ENCODE results near the gene GNAI2.
"Not testable (repeated sequence)": the region's sequence is repeated elsewhere in the genome, so short reads cannot be mapped to it uniquely, and the experiment has no call there.

GNAI2 gene

DNA sequence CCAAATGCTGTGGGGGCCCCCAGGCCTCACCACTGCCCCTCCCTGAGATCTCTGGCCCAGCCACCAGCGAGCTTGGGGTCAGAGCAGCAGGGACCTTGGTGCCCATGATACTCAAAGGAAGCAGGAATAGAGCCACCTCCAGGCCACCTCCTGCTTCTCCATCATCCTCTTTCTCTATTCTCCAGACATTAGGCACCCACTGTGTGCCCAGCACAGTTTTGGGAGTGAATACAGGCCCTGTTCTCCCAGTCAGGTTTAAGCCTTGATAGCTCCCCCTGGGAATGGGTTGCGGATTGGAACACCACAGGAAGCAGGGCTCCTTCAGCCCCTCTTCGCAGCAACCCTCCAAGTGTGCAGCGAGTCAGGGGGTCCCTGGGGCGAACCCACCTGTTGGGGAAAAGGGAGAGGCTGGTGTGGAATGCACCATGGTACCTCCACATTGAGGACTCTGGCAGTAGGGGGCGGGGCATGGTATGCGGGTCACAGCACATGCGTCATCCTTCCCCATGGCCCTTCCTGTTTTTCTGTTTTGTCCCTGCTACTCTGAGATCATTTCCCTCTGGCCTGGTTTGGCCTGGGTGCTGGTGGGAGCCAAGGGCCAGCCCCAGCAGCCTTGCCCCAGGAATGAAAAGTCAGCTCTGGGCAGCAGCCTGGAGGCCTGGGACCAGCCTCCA, 18.7 kb downstream of the GNAI2 start:
- no peak overlapping the region for H3K4me3 ChIP-seq (ENCODE audit: low read depth, low read length)
- no peaks in the 10 kb centered on the region for H3K9me3 ChIP-seq (ENCODE audit: control insufficient read depth, insufficient read depth, low read length)
- H3K27me3 ChIP-seq (ENCODE audit: control insufficient read depth, insufficient read depth, low read length): no peaks in the 10 kb centered on the region
- no peak overlapping the region for H3K9ac ChIP-seq (ENCODE audit: low read depth, low read length)
- H3K4me1 ChIP-seq (ENCODE audit: control insufficient read depth, insufficient read depth, low read length): no peaks in the 10 kb centered on the region
- peaks cover 54% of the 10 kb centered on the region for H3K36me3 ChIP-seq (ENCODE audit: control insufficient read depth, insufficient read depth, low read length)

DNA sequence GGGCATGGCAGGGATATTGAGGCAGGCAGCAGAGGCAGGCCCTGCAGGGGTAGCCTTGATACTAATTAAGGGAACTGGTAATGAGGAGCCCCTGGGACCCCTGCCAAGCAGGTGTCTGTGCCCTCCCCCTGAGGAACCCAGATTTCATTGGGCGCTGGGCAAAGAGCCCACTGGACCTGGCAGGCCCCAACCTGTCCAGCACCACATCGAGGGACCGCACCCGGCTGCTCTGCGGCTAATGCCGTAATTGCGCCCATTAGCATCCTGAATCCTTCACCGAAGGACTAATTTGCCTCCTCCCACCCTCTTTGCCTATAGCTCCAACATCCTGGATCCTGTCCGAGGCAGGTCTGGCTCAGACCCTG, 19.2 kb downstream of the GNAI2 start:
- Histone ChIP-seq H3K4me3 (ENCODE audit: low read depth, low read length) (no peak overlapping the region), H3K27me3 (ENCODE audit: control insufficient read depth, insufficient read depth, low read length) (no peaks in the 10 kb centered on the region), H3K9ac (ENCODE audit: low read depth, low read length) (no peak overlapping the region), H3K9me3 (ENCODE audit: control insufficient read depth, insufficient read depth, low read length) (no peaks in the 10 kb centered on the region), H3K36me3 (ENCODE audit: control insufficient read depth, insufficient read depth, low read length) (peaks cover 54% of the 10 kb centered on the region), H3K4me1 (ENCODE audit: control insufficient read depth, insufficient read depth, low read length) (no peaks in the 10 kb centered on the region)

DNA sequence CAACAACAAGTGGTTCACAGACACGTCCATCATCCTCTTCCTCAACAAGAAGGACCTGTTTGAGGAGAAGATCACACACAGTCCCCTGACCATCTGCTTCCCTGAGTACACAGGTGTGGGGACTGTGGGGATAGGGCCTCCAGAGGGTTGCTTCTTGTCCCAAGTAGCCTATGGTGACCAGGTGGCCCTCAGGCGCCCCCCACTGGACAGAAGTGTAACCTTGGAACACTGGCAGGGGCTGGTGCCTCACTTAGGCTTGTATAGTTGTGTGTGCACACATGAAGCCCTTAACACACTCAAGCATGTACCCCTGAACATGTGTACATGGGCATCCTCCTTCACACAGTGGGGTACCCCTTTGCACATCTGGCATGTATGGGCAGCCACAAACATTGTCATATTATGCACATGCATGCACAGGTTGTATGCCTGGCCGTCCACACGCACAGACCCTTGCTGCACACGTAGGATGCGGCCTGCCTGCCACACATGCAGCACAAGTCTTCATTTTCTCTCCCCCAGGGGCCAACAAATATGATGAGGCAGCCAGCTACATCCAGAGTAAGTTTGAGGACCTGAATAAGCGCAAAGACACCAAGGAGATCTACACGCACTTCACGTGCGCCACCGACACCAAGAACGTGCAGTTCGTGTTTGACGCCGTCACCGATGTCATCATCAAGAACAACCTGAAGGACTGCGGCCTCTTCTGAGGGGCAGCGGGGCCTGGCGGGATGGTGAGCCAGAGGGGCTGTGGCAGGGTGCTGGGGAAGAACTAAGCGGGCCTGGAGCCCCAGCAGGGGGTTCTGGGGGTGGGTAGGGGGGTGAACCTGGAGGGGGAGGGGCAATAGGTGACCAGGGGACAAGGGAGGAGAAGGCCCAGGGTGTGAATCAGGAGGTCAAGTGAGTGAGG, 21.2 kb downstream of the GNAI2 start:
- no peaks in the 10 kb centered on the region for H3K9me3 ChIP-seq (ENCODE audit: control insufficient read depth, insufficient read depth, low read length)
- no peaks in the 10 kb centered on the region for H3K4me1 ChIP-seq (ENCODE audit: control insufficient read depth, insufficient read depth, low read length)
- H3K4me3 ChIP-seq (ENCODE audit: low read depth, low read length): no peak overlapping the region
- H3K9ac ChIP-seq (ENCODE audit: low read depth, low read length): no peak overlapping the region
- H3K27me3 ChIP-seq (ENCODE audit: control insufficient read depth, insufficient read depth, low read length): no peaks in the 10 kb centered on the region
- peaks cover 47% of the 10 kb centered on the region for H3K36me3 ChIP-seq (ENCODE audit: control insufficient read depth, insufficient read depth, low read length)

DNA sequence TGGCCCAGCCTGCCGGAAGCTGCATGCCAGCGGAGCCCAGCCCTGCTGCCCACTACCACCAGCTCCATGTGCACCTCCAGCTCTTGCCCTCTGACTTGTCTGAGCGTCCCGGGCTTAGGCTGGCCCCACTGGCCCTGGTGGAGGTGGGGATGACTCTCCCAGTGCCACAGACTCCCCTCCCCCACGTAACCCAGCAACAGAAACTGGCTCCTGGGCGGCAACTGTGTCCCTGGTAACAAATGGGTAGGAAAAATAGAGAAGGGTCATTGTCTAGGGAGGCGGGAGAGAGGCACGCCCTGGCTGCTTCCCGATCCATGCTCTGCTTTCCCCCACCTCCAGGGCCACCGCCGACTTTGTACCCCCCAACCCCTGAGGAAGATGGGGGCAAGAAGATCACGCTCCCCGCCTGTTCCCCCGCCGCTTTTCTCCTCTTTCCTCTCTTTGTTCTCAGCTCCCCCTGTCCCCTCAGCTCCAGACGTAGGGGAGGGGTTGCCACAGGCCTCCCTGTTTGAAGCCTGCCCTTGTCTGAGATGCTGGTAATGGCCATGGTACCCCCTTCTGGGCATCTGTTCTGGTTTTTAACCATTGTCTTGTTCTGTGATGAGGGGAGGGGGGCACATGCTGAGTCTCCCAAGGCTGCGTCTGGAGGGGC, 22.2 kb downstream of the GNAI2 start:
- H3K27me3 ChIP-seq (ENCODE audit: control insufficient read depth, insufficient read depth, low read length): no peaks in the 10 kb centered on the region
- H3K4me3 ChIP-seq (ENCODE audit: low read depth, low read length): no peak overlapping the region
- H3K9ac ChIP-seq (ENCODE audit: low read depth, low read length): no peak overlapping the region
- peaks cover 45% of the 10 kb centered on the region for H3K36me3 ChIP-seq (ENCODE audit: control insufficient read depth, insufficient read depth, low read length)
- no peaks in the 10 kb centered on the region for H3K9me3 ChIP-seq (ENCODE audit: control insufficient read depth, insufficient read depth, low read length)
- H3K4me1 ChIP-seq (ENCODE audit: control insufficient read depth, insufficient read depth, low read length): no peaks in the 10 kb centered on the region

DNA sequence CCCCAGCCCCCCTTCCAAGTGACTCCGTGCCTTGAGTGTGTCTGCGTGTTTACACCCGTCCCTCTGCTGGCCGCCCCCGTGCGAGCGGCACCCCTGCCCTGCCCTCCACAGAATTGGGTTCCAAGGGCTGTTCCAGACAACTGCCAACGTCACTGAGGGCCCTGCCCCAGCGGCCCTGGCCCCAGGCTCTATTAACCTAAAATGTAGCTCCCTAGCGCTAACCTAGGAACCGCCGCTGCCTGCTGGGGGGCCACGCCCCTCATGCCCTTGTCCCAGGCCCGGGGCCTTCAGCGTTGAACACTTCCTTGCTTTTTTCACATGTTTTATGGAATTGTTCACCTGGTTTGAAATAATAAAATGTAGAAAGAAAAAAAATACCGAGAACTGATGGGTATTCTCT, 23.0 kb downstream of the GNAI2 start:
- Histone ChIP-seq H3K4me3 (ENCODE audit: low read depth, low read length) (no peak overlapping the region), H3K36me3 (ENCODE audit: control insufficient read depth, insufficient read depth, low read length) (peaks cover 42% of the 10 kb centered on the region), H3K9me3 (ENCODE audit: control insufficient read depth, insufficient read depth, low read length) (no peaks in the 10 kb centered on the region), H3K4me1 (ENCODE audit: control insufficient read depth, insufficient read depth, low read length) (peaks cover 4% of the 10 kb centered on the region), H3K27me3 (ENCODE audit: control insufficient read depth, insufficient read depth, low read length) (no peaks in the 10 kb centered on the region), H3K9ac (ENCODE audit: low read depth, low read length) (no peak overlapping the region)

DNA sequence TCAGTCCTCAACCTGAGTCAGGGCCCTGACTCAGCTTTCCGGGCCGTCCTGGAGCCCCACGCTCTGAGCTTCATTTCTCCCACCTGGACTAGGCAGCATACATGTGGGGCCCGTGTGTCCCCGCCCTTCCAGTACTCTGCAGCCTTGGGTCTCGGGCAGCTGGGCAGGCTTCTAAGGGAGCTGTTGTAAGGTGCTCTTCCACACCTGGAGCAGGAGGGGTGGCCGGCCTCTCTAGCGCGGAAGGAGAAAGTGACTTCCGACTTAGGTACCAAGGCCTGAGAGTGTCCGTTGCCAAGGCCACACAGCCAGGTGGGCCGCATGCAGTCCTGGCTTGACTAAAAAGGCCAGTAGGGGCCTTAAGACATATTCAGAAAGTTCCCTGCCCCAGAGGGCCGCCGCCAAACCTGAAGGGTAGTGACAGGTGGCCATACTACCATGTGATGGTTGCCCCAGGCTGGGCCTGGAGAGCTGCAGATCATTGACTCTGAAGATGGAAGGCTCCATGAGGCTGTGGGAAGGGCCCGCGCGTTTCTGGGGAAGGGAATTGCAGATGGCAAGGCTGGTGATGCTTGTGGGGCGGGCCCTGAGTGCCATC, 23.5 kb downstream of the GNAI2 start:
- H3K9ac ChIP-seq (ENCODE audit: low read depth, low read length): no peak overlapping the region
- H3K27me3 ChIP-seq (ENCODE audit: control insufficient read depth, insufficient read depth, low read length): no peaks in the 10 kb centered on the region
- H3K4me1 ChIP-seq (ENCODE audit: control insufficient read depth, insufficient read depth, low read length): peaks cover 8% of the 10 kb centered on the region
- no peak overlapping the region for H3K4me3 ChIP-seq (ENCODE audit: low read depth, low read length)
- peaks cover 38% of the 10 kb centered on the region for H3K36me3 ChIP-seq (ENCODE audit: control insufficient read depth, insufficient read depth, low read length)
- H3K9me3 ChIP-seq (ENCODE audit: control insufficient read depth, insufficient read depth, low read length): no peaks in the 10 kb centered on the region

DNA sequence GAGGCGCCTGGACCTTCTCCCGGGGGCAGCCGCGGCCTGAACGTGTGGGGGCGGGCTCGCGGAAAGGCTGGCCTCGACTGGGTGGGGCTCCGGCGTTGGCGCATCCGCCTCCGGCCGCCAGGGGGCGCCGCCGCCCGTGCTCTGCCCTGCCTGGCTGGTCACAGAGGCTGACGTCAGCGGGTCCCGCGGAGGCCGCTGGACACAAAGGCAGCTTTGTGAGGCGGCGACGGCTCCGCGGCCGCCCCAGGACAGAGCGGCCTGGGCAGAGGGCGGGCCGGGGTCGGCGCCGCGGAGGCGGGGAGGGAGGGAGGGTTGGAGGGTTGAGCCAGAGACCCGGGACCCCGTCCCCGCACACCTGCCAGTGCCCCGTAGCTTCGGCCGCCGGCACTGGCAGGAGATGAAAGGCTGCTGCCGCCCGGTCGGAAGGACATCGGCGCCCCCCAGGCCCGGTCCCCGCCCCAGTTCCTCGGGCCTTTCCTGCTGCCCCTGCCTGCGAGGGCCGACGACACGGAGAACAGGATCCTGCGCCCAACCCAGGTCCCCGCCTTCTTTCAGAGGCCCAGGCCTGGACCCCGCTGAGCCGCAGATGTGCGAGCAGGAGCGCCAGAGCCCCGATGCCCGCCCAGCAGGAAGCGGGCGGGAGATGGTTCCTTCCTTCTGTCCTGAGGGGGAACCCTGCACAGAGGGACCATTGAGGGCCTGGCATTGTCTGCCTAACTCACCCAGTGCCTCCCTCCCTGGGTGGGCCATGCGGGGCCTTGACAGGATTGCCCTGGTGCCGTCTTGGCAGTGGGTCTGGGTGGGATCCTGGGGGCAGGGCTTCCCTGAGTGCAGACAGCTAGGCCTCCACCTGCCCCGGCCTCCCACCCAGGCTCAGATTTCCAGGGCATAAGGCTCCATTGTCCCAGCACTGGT, 24.3 kb downstream of the GNAI2 start:
- H3K9me3 ChIP-seq (ENCODE audit: control insufficient read depth, insufficient read depth, low read length): no peaks in the 10 kb centered on the region
- H3K9ac ChIP-seq (ENCODE audit: low read depth, low read length): peak overlapping the region; percentile 76
- no peaks in the 10 kb centered on the region for H3K27me3 ChIP-seq (ENCODE audit: control insufficient read depth, insufficient read depth, low read length)
- peaks cover 11% of the 10 kb centered on the region for H3K4me1 ChIP-seq (ENCODE audit: control insufficient read depth, insufficient read depth, low read length)
- peaks cover 31% of the 10 kb centered on the region for H3K36me3 ChIP-seq (ENCODE audit: control insufficient read depth, insufficient read depth, low read length)
- peak overlapping the region; percentile 49 for H3K4me3 ChIP-seq (ENCODE audit: low read depth, low read length)

DNA sequence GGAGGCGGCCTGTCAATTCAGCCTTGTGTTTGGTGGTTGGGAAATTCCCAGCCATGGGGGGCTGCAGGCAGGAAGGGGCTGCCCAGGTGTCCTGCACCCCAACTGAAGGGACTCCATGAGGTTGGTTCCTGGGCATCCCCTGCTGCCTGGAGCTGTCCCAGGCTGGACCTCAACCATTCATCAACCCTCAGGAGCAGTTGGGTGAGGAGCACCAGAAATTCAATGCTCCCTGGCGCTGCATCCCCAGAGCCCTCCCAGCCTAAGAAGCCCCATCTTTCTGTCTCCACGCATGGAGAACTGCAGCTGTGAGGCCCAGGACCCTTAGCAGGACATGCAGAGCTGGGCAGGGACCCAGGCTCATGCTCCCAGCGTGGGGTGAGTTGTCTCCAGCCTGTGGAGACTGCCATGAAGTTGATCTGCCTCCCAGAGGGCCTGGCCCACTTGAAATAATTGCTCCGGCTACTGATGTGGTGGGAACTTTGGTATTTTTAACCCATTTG, 25.0 kb downstream of the GNAI2 start:
- peak overlapping the region; percentile 49 for H3K4me3 ChIP-seq (ENCODE audit: low read depth, low read length)
- H3K36me3 ChIP-seq (ENCODE audit: control insufficient read depth, insufficient read depth, low read length): peaks cover 26% of the 10 kb centered on the region
- no peaks in the 10 kb centered on the region for H3K9me3 ChIP-seq (ENCODE audit: control insufficient read depth, insufficient read depth, low read length)
- H3K9ac ChIP-seq (ENCODE audit: low read depth, low read length): peak overlapping the region; percentile 76
- peaks cover 12% of the 10 kb centered on the region for H3K4me1 ChIP-seq (ENCODE audit: control insufficient read depth, insufficient read depth, low read length)
- no peaks in the 10 kb centered on the region for H3K27me3 ChIP-seq (ENCODE audit: control insufficient read depth, insufficient read depth, low read length)

DNA sequence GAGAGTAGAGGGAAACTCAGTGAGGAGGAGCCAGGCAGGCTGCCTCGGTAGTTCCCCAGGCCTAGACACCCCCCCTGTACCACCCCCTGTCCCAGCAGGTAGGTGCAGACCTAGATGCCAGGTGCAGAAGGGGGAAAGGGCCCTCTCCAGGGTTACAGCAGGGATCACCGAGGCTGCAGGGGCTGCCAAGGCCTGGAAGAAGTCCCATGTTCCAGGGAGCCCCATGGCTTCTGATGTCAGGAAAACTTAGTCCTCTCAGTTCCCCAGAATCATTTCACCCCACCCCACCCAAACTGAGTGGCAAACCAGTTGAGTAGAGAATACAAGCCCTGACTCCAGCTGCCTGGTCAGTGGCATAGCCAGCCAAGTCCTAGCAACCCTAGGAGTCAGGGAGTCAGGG, 25.5 kb downstream of the GNAI2 start:
- Histone ChIP-seq H3K9ac (ENCODE audit: low read depth, low read length) (no peak overlapping the region), H3K9me3 (ENCODE audit: control insufficient read depth, insufficient read depth, low read length) (no peaks in the 10 kb centered on the region), H3K4me3 (ENCODE audit: low read depth, low read length) (no peak overlapping the region), H3K4me1 (ENCODE audit: control insufficient read depth, insufficient read depth, low read length) (peaks cover 12% of the 10 kb centered on the region), H3K36me3 (ENCODE audit: control insufficient read depth, insufficient read depth, low read length) (peaks cover 21% of the 10 kb centered on the region), H3K27me3 (ENCODE audit: control insufficient read depth, insufficient read depth, low read length) (no peaks in the 10 kb centered on the region)

DNA sequence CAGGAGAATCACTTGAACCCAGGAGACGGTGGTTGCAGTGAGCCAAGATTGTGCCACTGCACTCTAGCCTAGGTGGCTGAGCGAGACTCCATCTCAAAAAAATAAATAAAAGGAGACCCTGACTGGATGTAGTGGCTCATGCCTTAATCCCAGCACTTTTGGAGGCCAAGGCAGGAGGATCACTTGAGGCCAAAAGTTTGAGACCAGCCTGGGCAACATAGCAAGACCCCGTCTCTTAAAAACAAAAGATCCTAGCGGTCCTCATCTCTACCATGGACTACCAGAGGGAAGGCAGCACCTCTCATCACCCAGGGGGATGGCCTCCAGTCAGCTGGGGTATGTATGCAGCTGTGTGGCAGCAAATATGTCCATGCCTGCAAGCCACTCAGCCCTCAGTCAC, 26.2 kb downstream of the GNAI2 start:
- not testable (repeated sequence) for H3K27me3 ChIP-seq (ENCODE audit: control insufficient read depth, insufficient read depth, low read length); H3K9ac ChIP-seq (ENCODE audit: low read depth, low read length); H3K9me3 ChIP-seq (ENCODE audit: control insufficient read depth, insufficient read depth, low read length); H3K4me3 ChIP-seq (ENCODE audit: low read depth, low read length)
- Histone ChIP-seq H3K36me3 (ENCODE audit: control insufficient read depth, insufficient read depth, low read length) (peaks cover 14% of the 10 kb centered on the region), H3K4me1 (ENCODE audit: control insufficient read depth, insufficient read depth, low read length) (peaks cover 12% of the 10 kb centered on the region)

DNA sequence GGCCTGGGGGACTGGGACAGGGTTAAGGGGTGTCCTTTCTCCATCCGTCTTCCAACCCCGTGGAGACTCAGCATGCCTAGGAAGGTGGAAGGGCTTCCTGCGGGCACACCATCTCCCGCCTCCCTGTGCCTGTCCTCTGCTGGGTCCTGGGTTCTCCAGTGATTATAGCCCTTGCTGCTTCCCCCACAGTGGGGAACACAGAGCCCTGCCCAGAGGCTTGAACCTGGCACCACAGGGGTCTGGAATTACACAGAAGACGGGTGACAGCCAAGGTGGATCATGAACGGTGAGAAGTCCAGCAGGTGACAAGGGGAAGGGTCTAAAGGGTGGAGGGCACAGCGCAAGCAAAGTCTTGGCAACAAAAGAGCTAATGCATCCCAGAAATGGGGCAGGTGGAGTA, 26.8 kb downstream of the GNAI2 start:
- Histone ChIP-seq H3K4me1 (ENCODE audit: control insufficient read depth, insufficient read depth, low read length) (peaks cover 15% of the 10 kb centered on the region), H3K36me3 (ENCODE audit: control insufficient read depth, insufficient read depth, low read length) (peaks cover 9% of the 10 kb centered on the region), H3K27me3 (ENCODE audit: control insufficient read depth, insufficient read depth, low read length) (no peaks in the 10 kb centered on the region), H3K9me3 (ENCODE audit: control insufficient read depth, insufficient read depth, low read length) (no peaks in the 10 kb centered on the region), H3K4me3 (ENCODE audit: low read depth, low read length) (no peak overlapping the region), H3K9ac (ENCODE audit: low read depth, low read length) (no peak overlapping the region)

Measured in iPS-15b (cell line).